ENCODE results near the gene S100A12.
A peak's percentile ranks its signal among the peaks of the same experiment; 100 is the strongest.

S100A12 gene

GRCh38 chr1:153343811-153344717 lies 31.4 kb downstream of the S100A12 start:
- H3K27ac ChIP-seq: no peak overlapping the region
- H3K4me3 ChIP-seq: no peak overlapping the region
- peak; percentile 29 for DNase-seq (ENCODE audit: low spot score)
- TF ChIP-seq, protein P1, sequence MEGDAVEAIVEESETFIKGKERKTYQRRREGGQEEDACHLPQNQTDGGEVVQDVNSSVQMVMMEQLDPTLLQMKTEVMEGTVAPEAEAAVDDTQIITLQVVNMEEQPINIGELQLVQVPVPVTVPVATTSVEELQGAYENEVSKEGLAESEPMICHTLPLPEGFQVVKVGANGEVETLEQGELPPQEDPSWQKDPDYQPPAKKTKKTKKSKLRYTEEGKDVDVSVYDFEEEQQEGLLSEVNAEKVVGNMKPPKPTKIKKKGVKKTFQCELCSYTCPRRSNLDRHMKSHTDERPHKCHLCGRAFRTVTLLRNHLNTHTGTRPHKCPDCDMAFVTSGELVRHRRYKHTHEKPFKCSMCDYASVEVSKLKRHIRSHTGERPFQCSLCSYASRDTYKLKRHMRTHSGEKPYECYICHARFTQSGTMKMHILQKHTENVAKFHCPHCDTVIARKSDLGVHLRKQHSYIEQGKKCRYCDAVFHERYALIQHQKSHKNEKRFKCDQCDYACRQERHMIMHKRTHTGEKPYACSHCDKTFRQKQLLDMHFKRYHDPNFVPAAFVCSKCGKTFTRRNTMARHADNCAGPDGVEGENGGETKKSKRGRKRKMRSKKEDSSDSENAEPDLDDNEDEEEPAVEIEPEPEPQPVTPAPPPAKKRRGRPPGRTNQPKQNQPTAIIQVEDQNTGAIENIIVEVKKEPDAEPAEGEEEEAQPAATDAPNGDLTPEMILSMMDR (IDR thresholded peaks at IDR 0.05): no peak

- TF ChIP-seq, protein P1 (IDR thresholded peaks at IDR 0.05): no peak
- DNase-seq (ENCODE audit: low spot score): peak; percentile 38
Observed at GRCh38 chr1:153343040-153343681, 32.3 kb downstream of the S100A12 start.

GRCh38 chr1:153342178-153342577 lies 33.2 kb downstream of the S100A12 start:
- Histone ChIP-seq H3K27ac (no peak overlapping the region), H3K4me3 (no peak overlapping the region)
- TF ChIP-seq, protein P1 (IDR thresholded peaks at IDR 0.05): no peak
- DNase-seq (ENCODE audit: low spot score): no peak

More at GRCh38 chr1:153343040-153343681, 32.3 kb downstream of the S100A12 start:
- Histone ChIP-seq H3K4me3 (no peak overlapping the region), H3K27ac (no peak overlapping the region)

DNA sequence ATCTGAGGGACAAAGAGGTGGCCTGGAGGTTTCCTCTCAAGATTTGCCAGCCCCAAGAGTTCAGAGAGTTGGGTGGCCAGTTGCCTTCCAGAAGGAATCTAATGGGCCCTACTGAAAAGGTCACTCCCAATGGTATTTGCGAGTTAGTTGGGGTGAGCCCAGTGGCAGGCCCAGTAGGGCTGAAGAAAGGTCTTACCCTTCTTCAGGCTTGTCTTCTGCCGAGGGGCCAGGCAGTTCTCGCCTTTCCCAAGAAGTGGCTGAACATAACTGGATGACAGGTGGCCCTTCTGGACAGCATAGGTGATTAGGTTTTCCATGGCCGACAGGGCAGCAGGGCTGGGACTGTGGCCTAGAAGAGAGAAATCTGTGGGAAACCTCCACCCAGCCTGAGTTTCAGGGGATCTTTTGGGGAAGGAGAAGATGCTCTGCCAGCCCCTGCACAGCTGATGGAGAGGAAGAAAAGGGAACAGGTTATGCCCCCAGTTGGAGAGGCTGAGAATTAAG lies 33.9 kb downstream of the S100A12 start:
- DNase-seq (ENCODE audit: low spot score): peak; percentile 40
- Histone ChIP-seq H3K27ac (no peak overlapping the region), H3K4me3 (no peak overlapping the region)
- TF ChIP-seq, protein P1 (IDR thresholded peaks at IDR 0.05): no peak

GRCh38 chr1:153340356-153340755 lies 35.1 kb downstream of the S100A12 start:
- DNase-seq (ENCODE audit: low spot score): peak; percentile 40
- Histone ChIP-seq H3K27ac (no peak overlapping the region), H3K4me3 (no peak overlapping the region)
- TF ChIP-seq, protein P1 (IDR thresholded peaks at IDR 0.05): no peak

GRCh38 chr1:153339802-153340201 lies 35.6 kb downstream of the S100A12 start:
- no peak overlapping the region for H3K27ac ChIP-seq
- no peak for DNase-seq (ENCODE audit: low spot score)
- TF ChIP-seq, protein P1 (IDR thresholded peaks at IDR 0.05): no peak
- H3K4me3 ChIP-seq: no peak overlapping the region
